AG09309 (cell line): Measurements from ENCODE around the gene TRAM1L1.

Experiments used
- DNase-seq: peaks from one replicate; pipeline ENCODE4 v3.0.0-alpha.2; 2010; ENCODE audit warnings: low read depth
- H3K4me3 ChIP-seq: 2 replicates; pipeline ENCODE4 v1.5.1; 2011; ENCODE audit warnings: mild to moderate bottlenecking, low read depth, low read length, moderate library complexity; ENCODE audit not compliant: control insufficient read depth
- TF ChIP-seq, protein P1 (sequence below): IDR thresholded peaks from 2 replicates; pipeline ENCODE4 v1.5.1; 2011; ENCODE audit warnings: mild to moderate bottlenecking, low read depth, low read length, inconsistent platforms; ENCODE audit not compliant: insufficient read depth, control insufficient read depth; ENCODE audit errors: missing control alignments

TRAM1L1 gene

GRCh38 chr4:117063961-117064696, 21.2 kb downstream of the TRAM1L1 start:
- no peak overlapping the region for H3K4me3 ChIP-seq
- TF ChIP-seq, protein P1, sequence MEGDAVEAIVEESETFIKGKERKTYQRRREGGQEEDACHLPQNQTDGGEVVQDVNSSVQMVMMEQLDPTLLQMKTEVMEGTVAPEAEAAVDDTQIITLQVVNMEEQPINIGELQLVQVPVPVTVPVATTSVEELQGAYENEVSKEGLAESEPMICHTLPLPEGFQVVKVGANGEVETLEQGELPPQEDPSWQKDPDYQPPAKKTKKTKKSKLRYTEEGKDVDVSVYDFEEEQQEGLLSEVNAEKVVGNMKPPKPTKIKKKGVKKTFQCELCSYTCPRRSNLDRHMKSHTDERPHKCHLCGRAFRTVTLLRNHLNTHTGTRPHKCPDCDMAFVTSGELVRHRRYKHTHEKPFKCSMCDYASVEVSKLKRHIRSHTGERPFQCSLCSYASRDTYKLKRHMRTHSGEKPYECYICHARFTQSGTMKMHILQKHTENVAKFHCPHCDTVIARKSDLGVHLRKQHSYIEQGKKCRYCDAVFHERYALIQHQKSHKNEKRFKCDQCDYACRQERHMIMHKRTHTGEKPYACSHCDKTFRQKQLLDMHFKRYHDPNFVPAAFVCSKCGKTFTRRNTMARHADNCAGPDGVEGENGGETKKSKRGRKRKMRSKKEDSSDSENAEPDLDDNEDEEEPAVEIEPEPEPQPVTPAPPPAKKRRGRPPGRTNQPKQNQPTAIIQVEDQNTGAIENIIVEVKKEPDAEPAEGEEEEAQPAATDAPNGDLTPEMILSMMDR, result no peak
- DNase-seq, result no peak

DNA sequence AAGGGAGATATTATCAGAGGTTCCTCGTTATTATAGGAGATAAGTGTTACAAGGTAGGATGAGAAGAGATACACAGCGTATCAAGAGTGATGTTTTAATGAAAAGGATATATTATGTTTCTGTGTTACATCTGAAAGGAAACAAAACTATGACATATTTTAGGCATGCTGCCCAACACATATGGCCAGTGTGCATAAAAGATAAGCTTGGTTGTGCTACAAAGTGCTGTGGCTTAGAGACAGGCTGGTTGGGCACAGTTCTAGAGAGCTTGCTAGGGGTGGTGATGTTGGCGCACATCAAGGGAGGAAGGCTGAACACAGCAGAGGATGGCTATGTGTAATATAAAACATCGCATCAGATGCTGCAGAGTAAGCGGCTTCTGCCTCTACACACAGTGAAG, 42.4 kb downstream of the TRAM1L1 start:
- no peak for DNase-seq
- TF ChIP-seq, protein P1, result no peak
- H3K4me3 ChIP-seq, result no peak overlapping the region
